SK-N-SH treated with all-trans-retinoic acid at 6 μM for 48 hours (cell line): ENCODE results near the gene CACNA1A.

Source experiments
- ATAC-seq: fragments of 200-7000 bp; cut with Tn5 transposase; 3 replicates; pipeline ENCODE4 v1.9.1; 2020; ENCODE audit warnings: mild to moderate bottlenecking, moderate library complexity
- ARNTL ChIP-seq: fragments of 450-650 bp; formaldehyde crosslinking; IDR thresholded peaks from 2 replicates; pipeline ENCODE4 v1.5.0; 2020; ENCODE audit warnings: low read depth, mild to moderate bottlenecking, moderate library complexity, borderline replicate concordance
- BACH2 ChIP-seq: fragments of 250-450 bp; sonication (Bioruptor Pico); IDR thresholded peaks from 2 replicates; pipeline ENCODE4 v1.9.0; 2021; ENCODE audit warnings: mild to moderate bottlenecking, borderline replicate concordance
- CSDC2 ChIP-seq: fragments of 250-450 bp; sonication (Bioruptor Pico); IDR thresholded peaks from 2 replicates; pipeline ENCODE4 v1.5.0; 2020; ENCODE audit warnings: mild to moderate bottlenecking, moderate library complexity
- ESRRG ChIP-seq: fragments of 250-450 bp; sonication (Bioruptor Pico); IDR thresholded peaks from 2 replicates; pipeline ENCODE4 v1.6.1; 2021; ENCODE audit warnings: mild to moderate bottlenecking
- GLIS3 ChIP-seq: fragments of 250-450 bp; sonication (Bioruptor Pico); IDR thresholded peaks from 2 replicates; pipeline ENCODE4 v1.5.0; 2020; ENCODE audit warnings: mild to moderate bottlenecking, moderate library complexity
- ISL1 ChIP-seq: fragments of 250-450 bp; sonication (Bioruptor Pico); IDR thresholded peaks from 2 replicates; pipeline ENCODE4 v2.1.2; 2022; ENCODE audit warnings: mild to moderate bottlenecking, moderate library complexity
- OSR1 ChIP-seq: fragments of 250-450 bp; sonication (Bioruptor Pico); IDR thresholded peaks from 2 replicates; pipeline ENCODE4 v1.8.0; 2022; ENCODE audit warnings: moderate library complexity, mild to moderate bottlenecking, inconsistent platforms
- PPARA ChIP-seq: fragments of 250-450 bp; sonication (Bioruptor Pico); IDR thresholded peaks from 2 replicates; pipeline ENCODE4 v1.5.0; 2020; ENCODE audit warnings: mild to moderate bottlenecking, borderline replicate concordance
- RARB ChIP-seq: fragments of 250-450 bp; sonication (Bioruptor Pico); IDR thresholded peaks from 2 replicates; pipeline ENCODE4 v1.8.0; 2021; ENCODE audit warnings: mild to moderate bottlenecking, moderate library complexity
- SNAI2 ChIP-seq: fragments of 250-450 bp; sonication (Bioruptor Pico); IDR thresholded peaks from 2 replicates; pipeline ENCODE4 v1.5.0; 2020; ENCODE audit warnings: mild to moderate bottlenecking, moderate library complexity
- TCF4 ChIP-seq: fragments of 250-450 bp; sonication (Bioruptor Pico); IDR thresholded peaks from 2 replicates; pipeline ENCODE4 v1.8.0; 2021; ENCODE audit warnings: mild to moderate bottlenecking, moderate library complexity, borderline replicate concordance
- TOX ChIP-seq: fragments of 250-450 bp; sonication (Bioruptor Pico); IDR thresholded peaks from 2 replicates; pipeline ENCODE4 v1.8.0; 2021; ENCODE audit warnings: mild to moderate bottlenecking, moderate library complexity, borderline replicate concordance
- ZC3H10 ChIP-seq: fragments of 250-450 bp; sonication (Bioruptor Pico); IDR thresholded peaks from 2 replicates; pipeline ENCODE4 v1.5.1; 2021; ENCODE audit warnings: mild to moderate bottlenecking, moderate library complexity
- ZFP3 ChIP-seq: fragments of 250-450 bp; sonication (Bioruptor Pico); IDR thresholded peaks from 2 replicates; pipeline ENCODE4 v1.5.0; 2020; ENCODE audit warnings: mild to moderate bottlenecking, moderate library complexity
- ZFP30 ChIP-seq: fragments of 450-650 bp; formaldehyde crosslinking; IDR thresholded peaks from 2 replicates; pipeline ENCODE4 v1.5.0; 2022; ENCODE audit warnings: mild to moderate bottlenecking, moderate library complexity
- ZNF565 ChIP-seq: fragments of 450-650 bp; formaldehyde crosslinking; conservative IDR thresholded peaks from 2 replicates; pipeline ENCODE4 v1.5.0; 2020; ENCODE audit warnings: low read depth, mild to moderate bottlenecking, moderate library complexity
- ZNF70 ChIP-seq: fragments of 450-650 bp; formaldehyde crosslinking; IDR thresholded peaks from 2 replicates; pipeline ENCODE4 v1.5.0; 2020; ENCODE audit warnings: mild to moderate bottlenecking, moderate library complexity
- ZNF8 ChIP-seq: fragments of 450-650 bp; formaldehyde crosslinking; IDR thresholded peaks from 2 replicates; pipeline ENCODE4 v1.5.0; 2020; ENCODE audit warnings: mild to moderate bottlenecking, moderate library complexity
- TF ChIP-seq, protein P1 (sequence below): fragments of 250-450 bp; sonication (Bioruptor Pico); IDR thresholded peaks from 2 replicates; pipeline ENCODE4 v1.5.0; 2020; ENCODE audit warnings: mild to moderate bottlenecking, moderate library complexity
- TF ChIP-seq, protein P2 (sequence below): fragments of 250-450 bp; sonication (Bioruptor Pico); IDR thresholded peaks from 2 replicates; pipeline ENCODE4 v1.5.1; 2021; ENCODE audit warnings: mild to moderate bottlenecking, moderate library complexity
- TF ChIP-seq, protein P3 (sequence below): fragments of 250-450 bp; sonication (Bioruptor Pico); IDR thresholded peaks from 2 replicates; pipeline ENCODE4 v1.8.0; 2020; ENCODE audit warnings: mild to moderate bottlenecking, moderate library complexity, borderline replicate concordance
- TF ChIP-seq, protein P4 (sequence below): fragments of 250-450 bp; sonication (Bioruptor Pico); IDR thresholded peaks from 2 replicates; pipeline ENCODE4 v1.5.1; 2020; ENCODE audit warnings: low read depth, mild to moderate bottlenecking, moderate library complexity

CACNA1A gene

DNA sequence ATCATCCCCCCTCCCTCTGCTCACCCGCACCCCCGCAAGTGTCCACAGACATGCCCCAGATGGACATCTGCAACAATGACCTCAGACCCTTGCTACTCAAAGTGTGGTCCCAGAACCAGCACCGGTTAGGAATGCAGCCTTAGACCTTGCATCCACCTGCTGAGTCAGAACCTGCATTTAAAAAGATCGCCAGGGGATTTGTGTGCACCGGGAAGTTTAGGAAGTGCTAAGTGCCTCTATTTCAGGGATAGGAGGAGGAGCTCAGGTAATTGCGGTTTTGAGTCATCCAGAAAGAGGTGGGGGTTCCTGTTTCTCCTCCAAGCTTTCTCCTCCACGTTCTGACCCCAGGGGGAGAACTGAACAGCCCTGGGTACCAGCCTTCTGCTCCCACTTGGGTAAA, 46.2 kb downstream of the CACNA1A start:
- ATAC-seq: no peak
- no peak for TF ChIP-seq BACH2 (CRISPR knock-in tag)
- no peak for TF ChIP-seq ARNTL (CRISPR knock-in tag)
- TF ChIP-seq ZNF70 (CRISPR knock-in tag): no peak
- no peak for TF ChIP-seq SNAI2 (CRISPR knock-in tag)
- TF ChIP-seq, protein P1, sequence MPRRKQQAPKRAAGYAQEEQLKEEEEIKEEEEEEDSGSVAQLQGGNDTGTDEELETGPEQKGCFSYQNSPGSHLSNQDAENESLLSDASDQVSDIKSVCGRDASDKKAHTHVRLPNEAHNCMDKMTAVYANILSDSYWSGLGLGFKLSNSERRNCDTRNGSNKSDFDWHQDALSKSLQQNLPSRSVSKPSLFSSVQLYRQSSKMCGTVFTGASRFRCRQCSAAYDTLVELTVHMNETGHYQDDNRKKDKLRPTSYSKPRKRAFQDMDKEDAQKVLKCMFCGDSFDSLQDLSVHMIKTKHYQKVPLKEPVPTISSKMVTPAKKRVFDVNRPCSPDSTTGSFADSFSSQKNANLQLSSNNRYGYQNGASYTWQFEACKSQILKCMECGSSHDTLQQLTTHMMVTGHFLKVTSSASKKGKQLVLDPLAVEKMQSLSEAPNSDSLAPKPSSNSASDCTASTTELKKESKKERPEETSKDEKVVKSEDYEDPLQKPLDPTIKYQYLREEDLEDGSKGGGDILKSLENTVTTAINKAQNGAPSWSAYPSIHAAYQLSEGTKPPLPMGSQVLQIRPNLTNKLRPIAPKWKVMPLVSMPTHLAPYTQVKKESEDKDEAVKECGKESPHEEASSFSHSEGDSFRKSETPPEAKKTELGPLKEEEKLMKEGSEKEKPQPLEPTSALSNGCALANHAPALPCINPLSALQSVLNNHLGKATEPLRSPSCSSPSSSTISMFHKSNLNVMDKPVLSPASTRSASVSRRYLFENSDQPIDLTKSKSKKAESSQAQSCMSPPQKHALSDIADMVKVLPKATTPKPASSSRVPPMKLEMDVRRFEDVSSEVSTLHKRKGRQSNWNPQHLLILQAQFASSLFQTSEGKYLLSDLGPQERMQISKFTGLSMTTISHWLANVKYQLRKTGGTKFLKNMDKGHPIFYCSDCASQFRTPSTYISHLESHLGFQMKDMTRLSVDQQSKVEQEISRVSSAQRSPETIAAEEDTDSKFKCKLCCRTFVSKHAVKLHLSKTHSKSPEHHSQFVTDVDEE (CRISPR knock-in tag): no peak
- TF ChIP-seq RARB (CRISPR knock-in tag): no peak
- TF ChIP-seq ZNF8: no peak
- TF ChIP-seq, protein P2, sequence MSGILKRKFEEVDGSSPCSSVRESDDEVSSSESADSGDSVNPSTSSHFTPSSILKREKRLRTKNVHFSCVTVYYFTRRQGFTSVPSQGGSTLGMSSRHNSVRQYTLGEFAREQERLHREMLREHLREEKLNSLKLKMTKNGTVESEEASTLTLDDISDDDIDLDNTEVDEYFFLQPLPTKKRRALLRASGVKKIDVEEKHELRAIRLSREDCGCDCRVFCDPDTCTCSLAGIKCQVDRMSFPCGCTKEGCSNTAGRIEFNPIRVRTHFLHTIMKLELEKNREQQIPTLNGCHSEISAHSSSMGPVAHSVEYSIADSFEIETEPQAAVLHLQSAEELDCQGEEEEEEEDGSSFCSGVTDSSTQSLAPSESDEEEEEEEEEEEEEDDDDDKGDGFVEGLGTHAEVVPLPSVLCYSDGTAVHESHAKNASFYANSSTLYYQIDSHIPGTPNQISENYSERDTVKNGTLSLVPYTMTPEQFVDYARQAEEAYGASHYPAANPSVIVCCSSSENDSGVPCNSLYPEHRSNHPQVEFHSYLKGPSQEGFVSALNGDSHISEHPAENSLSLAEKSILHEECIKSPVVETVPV (CRISPR knock-in tag): no peak
- TF ChIP-seq ZC3H10 (CRISPR knock-in tag): no peak
- no peak for TF ChIP-seq ZFP3 (CRISPR knock-in tag)
- TF ChIP-seq, protein P3, sequence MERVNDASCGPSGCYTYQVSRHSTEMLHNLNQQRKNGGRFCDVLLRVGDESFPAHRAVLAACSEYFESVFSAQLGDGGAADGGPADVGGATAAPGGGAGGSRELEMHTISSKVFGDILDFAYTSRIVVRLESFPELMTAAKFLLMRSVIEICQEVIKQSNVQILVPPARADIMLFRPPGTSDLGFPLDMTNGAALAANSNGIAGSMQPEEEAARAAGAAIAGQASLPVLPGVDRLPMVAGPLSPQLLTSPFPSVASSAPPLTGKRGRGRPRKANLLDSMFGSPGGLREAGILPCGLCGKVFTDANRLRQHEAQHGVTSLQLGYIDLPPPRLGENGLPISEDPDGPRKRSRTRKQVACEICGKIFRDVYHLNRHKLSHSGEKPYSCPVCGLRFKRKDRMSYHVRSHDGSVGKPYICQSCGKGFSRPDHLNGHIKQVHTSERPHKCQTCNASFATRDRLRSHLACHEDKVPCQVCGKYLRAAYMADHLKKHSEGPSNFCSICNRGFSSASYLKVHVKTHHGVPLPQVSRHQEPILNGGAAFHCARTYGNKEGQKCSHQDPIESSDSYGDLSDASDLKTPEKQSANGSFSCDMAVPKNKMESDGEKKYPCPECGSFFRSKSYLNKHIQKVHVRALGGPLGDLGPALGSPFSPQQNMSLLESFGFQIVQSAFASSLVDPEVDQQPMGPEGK (CRISPR knock-in tag): no peak
- TF ChIP-seq OSR1 (CRISPR knock-in tag): no peak
- no peak for TF ChIP-seq ISL1 (CRISPR knock-in tag)
- no peak for TF ChIP-seq PPARA (CRISPR knock-in tag)
- TF ChIP-seq TCF4 (CRISPR knock-in tag): no peak

DNA sequence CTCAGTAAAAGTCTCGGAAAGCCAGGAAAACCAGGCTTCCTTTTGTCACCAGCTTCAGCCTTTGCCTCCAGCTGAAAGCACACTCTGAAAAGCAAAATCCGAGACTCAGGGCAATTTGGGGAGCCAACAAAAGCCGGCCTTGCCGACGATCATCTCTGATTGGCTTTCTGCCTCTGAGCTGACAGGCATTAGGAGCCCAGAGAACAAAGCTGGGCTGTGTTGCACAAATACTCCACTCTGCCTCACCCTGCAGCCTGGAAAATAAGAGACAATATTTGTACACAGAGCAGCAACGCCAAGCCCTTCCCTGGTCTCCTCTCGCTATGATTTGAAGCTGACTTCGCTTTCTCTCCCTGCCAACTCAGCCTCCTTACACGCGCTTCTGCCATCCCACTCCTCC, 46.9 kb downstream of the CACNA1A start:
- no peak for TF ChIP-seq ZFP30
- no peak for TF ChIP-seq ZFP3 (CRISPR knock-in tag)
- TF ChIP-seq, protein P4, sequence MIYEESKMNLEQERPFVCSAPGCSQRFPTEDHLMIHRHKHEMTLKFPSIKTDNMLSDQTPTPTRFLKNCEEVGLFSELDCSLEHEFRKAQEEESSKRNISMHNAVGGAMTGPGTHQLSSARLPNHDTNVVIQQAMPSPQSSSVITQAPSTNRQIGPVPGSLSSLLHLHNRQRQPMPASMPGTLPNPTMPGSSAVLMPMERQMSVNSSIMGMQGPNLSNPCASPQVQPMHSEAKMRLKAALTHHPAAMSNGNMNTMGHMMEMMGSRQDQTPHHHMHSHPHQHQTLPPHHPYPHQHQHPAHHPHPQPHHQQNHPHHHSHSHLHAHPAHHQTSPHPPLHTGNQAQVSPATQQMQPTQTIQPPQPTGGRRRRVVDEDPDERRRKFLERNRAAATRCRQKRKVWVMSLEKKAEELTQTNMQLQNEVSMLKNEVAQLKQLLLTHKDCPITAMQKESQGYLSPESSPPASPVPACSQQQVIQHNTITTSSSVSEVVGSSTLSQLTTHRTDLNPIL (CRISPR knock-in tag): no peak
- TF ChIP-seq ARNTL (CRISPR knock-in tag): no peak
- no peak for TF ChIP-seq RARB (CRISPR knock-in tag)
- no peak for TF ChIP-seq ZC3H10 (CRISPR knock-in tag)
- TF ChIP-seq, protein P2 (CRISPR knock-in tag): no peak
- no peak for TF ChIP-seq SNAI2 (CRISPR knock-in tag)
- no peak for TF ChIP-seq TCF4 (CRISPR knock-in tag)
- ATAC-seq: no peak

DNA sequence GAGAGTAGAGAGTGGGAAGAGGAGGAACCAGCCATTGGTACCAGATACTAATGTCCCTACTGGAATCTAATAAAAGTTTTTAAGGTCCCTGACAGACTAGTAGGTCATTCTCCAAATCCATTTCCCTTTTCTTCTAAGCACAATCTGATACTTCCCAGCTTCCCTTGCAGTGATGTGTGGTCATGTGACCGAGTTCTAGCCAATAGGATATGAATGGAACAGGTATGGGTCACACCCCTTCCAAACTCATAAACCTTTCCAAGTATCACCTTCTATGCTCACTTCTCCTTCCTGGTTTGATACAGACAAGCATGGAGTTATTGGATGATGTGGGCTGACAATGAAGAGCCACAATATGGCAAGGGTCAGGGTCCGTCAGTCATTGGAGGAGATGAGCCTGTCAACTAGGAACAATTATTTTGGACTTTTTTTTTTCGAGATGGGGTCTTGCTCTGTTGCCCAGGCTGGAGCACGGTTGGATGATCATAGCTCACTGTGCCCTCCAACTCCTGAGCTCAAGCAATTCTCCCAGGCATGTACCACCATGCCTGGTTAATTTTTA, 54.8 kb downstream of the CACNA1A start:
- no peak for ATAC-seq
- no peak for TF ChIP-seq BACH2 (CRISPR knock-in tag)
- no peak for TF ChIP-seq OSR1 (CRISPR knock-in tag)
- TF ChIP-seq, protein P2 (CRISPR knock-in tag): no peak
- TF ChIP-seq, protein P3 (CRISPR knock-in tag): no peak
- no peak for TF ChIP-seq SNAI2 (CRISPR knock-in tag)
- TF ChIP-seq PPARA (CRISPR knock-in tag): no peak
- TF ChIP-seq ZFP3 (CRISPR knock-in tag): no peak
- TF ChIP-seq ZNF70 (CRISPR knock-in tag): no peak
- no peak for TF ChIP-seq GLIS3 (CRISPR knock-in tag)
- TF ChIP-seq ESRRG (CRISPR knock-in tag): no peak
- no peak for TF ChIP-seq ZC3H10 (CRISPR knock-in tag)
- no peak for TF ChIP-seq TOX (CRISPR knock-in tag)
- TF ChIP-seq CSDC2 (CRISPR knock-in tag): no peak
- TF ChIP-seq ARNTL (CRISPR knock-in tag): no peak
- TF ChIP-seq, protein P4 (CRISPR knock-in tag): no peak
- no peak for TF ChIP-seq ZNF565 (CRISPR knock-in tag)
